Measurements from ENCODE around the gene RPL10. TPM values are rescaled to one million over a fixed set of nuclear protein-coding genes. Genes with fewer than 3 reads are reported as not detected.

Gene RPL10
- total and polyA plus RNA-seq, 2 of the 13 experiments (the other 11 are each of a cell fraction or from before 2014, with no cell fraction given) = 2,381 to 4,713 TPM

DNA sequence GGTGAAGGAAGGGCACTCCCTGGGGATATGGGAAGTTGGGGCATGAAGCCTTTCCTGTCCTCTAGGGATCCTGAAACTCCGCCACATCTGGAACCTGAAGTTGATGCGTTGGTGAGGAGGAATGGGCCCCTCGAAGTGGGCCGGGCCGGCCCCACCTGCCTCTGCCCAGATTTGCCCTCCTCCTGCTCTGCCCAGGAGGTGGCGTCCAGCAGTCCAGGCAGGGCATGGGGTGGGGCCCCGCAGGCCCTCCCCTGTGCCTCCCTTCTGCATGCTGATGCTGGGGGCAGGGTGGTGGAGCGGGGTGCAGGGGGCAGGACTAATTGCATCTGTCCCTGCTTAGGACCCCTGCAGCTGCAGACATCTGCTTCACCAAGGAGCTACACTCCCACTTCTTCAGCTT lies 15.0 kb downstream of the RPL10 start (continued):
- TF ChIP-seq, protein P1, sequence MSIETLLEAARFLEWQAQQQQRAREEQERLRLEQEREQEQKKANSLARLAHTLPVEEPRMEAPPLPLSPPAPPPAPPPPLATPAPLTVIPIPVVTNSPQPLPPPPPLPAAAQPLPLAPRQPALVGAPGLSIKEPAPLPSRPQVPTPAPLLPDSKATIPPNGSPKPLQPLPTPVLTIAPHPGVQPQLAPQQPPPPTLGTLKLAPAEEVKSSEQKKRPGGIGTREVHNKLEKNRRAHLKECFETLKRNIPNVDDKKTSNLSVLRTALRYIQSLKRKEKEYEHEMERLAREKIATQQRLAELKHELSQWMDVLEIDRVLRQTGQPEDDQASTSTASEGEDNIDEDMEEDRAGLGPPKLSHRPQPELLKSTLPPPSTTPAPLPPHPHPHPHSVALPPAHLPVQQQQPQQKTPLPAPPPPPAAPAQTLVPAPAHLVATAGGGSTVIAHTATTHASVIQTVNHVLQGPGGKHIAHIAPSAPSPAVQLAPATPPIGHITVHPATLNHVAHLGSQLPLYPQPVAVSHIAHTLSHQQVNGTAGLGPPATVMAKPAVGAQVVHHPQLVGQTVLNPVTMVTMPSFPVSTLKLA (IDR thresholded peaks at IDR 0.05) = no peak
- no peak for TF ChIP-seq MEIS2 (CRISPR knock-in tag; IDR thresholded peaks at IDR 0.05)
- TF ChIP-seq ZNF468 (CRISPR knock-in tag; IDR thresholded peaks at IDR 0.05) = no peak
- TF ChIP-seq PITX1 (CRISPR knock-in tag; IDR thresholded peaks at IDR 0.05) = no peak
- no peak for TF ChIP-seq NKX3-1 (CRISPR knock-in tag; IDR thresholded peaks at IDR 0.05)
- no peak for TF ChIP-seq YEATS4 (CRISPR knock-in tag; IDR thresholded peaks at IDR 0.05; ENCODE audit: borderline replicate concordance)
- no peak for TF ChIP-seq ZNF569 (CRISPR knock-in tag; IDR thresholded peaks at IDR 0.05; ENCODE audit: borderline replicate concordance)

DNA sequence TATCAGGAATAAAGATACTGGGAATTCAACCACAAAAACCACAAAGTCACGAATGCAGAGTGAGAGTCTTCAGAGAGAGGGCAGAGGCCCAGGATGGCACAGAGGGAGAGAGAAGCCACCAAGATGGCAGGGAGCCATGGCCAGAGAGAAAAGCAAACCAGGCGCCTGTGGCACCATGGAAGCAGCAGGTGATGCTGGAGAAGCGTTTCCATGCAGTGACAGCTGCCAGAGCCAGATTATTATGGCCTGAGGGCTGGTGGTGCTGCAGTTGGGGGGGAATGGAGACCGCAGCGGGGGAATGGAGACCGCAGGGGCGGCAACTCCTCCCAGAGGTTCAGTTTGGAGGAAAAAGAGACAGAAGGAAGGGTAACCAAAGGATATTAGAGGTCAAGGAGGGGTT lies 19.0 kb downstream of the RPL10 start:
- FAIRE-seq = no peak
- no peaks in the 10 kb centered on the region for H3K9me3 ChIP-seq (ENCODE audit: low read length)
- H3K9ac ChIP-seq (ENCODE audit: insufficient read depth, low read depth, low read length) = no peak overlapping the region
- no peaks in the 10 kb centered on the region for H3K27me3 ChIP-seq (ENCODE audit: control insufficient read depth in 1 of 2, insufficient read depth in 2 of 2, low read length in 2 of 2)
- no peak overlapping the region for H2AFZ ChIP-seq (ENCODE audit: low read length)
- intact Hi-C loops (cut with micrococcal nuclease; ENCODE audit: unreplicated experiment) = no loop called here
- peaks cover 9% of the 10 kb centered on the region for H3K4me1 ChIP-seq (ENCODE audit: insufficient read depth, low read length)
- POLR2A ChIA-PET = no interaction called here
- no peak overlapping the region for H3K4me2 ChIP-seq (ENCODE audit: low read depth, low read length)
- no peaks in the 10 kb centered on the region for H4K20me1 ChIP-seq (ENCODE audit: insufficient read depth, low read length)
- 0 out of 5 replicates have a peak, but pooled peaks cover 0 to 4% of the 10 kb centered on the region in 2 experiments for H3K36me3 ChIP-seq (replicated peaks in 1 of 2; ENCODE audit: control insufficient read depth in 1 of 2, insufficient read depth in 2 of 2, low read length in 2 of 2)
- CTCF ChIA-PET (ENCODE audit: low intra/inter-chr PET ratio, low total read pairs) = no interaction called here
- H3K4me3 ChIP-seq (replicated peaks in 1 of 3; ENCODE audit: insufficient read depth in 1 of 3, low read depth in 2 of 3, low read length in 3 of 3) = no peak overlapping the region
- H3K27ac ChIP-seq (ENCODE audit: extremely low read length, insufficient read depth, low read length) = no peak overlapping the region
- BruUV-seq (replicated peaks) = no TSS peak
- WGBS (ENCODE audit: low lambda C conversion rate) = 97% methylated on average over 7 of the region's 7 CpGs
- ATAC-seq = no peak
- no peak for DNase-seq (ENCODE audit: low spot score)
- H3K79me2 ChIP-seq (ENCODE audit: insufficient read depth, low read length) = no peaks in the 10 kb centered on the region
- in situ Hi-C loops (cut with HindIII; ENCODE audit: extremely low pct_ligation_motif_present, low pct_unique_long_range_greater_than_20kb) = loop anchor here (25.0 kb wide), 1 partner anchor 120 kb away; the partner anchor contains the start of genes G6PD and IKBKG
- TF ChIP-seq RXRB (CRISPR knock-in tag; IDR thresholded peaks at IDR 0.05; ENCODE audit: borderline replicate concordance) (no peak), ZNF354B (CRISPR knock-in tag; IDR thresholded peaks at IDR 0.05) (no peak), ZNF75D (CRISPR knock-in tag; IDR thresholded peaks at IDR 0.05; ENCODE audit: borderline replicate concordance) (no peak), GATA4 (IDR thresholded peaks at IDR 0.05; ENCODE audit: borderline replicate concordance, low read depth) (no peak), ZNF326 (CRISPR knock-in tag; IDR thresholded peaks at IDR 0.05; ENCODE audit: borderline replicate concordance) (no peak), SALL2 (CRISPR knock-in tag; IDR thresholded peaks at IDR 0.05) (no peak), SMAD3 (CRISPR knock-in tag; IDR thresholded peaks at IDR 0.05) (no peak), POLR2AphosphoS5 (IDR thresholded peaks at IDR 0.05; ENCODE audit: low read depth, low read length) (no peak)
- TF ChIP-seq, protein P2, sequence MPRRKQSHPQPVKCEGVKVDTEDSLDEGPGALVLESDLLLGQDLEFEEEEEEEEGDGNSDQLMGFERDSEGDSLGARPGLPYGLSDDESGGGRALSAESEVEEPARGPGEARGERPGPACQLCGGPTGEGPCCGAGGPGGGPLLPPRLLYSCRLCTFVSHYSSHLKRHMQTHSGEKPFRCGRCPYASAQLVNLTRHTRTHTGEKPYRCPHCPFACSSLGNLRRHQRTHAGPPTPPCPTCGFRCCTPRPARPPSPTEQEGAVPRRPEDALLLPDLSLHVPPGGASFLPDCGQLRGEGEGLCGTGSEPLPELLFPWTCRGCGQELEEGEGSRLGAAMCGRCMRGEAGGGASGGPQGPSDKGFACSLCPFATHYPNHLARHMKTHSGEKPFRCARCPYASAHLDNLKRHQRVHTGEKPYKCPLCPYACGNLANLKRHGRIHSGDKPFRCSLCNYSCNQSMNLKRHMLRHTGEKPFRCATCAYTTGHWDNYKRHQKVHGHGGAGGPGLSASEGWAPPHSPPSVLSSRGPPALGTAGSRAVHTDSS (CRISPR knock-in tag; conservative IDR thresholded peaks at IDR 0.05) = no peak
- TF ChIP-seq, protein P3, sequence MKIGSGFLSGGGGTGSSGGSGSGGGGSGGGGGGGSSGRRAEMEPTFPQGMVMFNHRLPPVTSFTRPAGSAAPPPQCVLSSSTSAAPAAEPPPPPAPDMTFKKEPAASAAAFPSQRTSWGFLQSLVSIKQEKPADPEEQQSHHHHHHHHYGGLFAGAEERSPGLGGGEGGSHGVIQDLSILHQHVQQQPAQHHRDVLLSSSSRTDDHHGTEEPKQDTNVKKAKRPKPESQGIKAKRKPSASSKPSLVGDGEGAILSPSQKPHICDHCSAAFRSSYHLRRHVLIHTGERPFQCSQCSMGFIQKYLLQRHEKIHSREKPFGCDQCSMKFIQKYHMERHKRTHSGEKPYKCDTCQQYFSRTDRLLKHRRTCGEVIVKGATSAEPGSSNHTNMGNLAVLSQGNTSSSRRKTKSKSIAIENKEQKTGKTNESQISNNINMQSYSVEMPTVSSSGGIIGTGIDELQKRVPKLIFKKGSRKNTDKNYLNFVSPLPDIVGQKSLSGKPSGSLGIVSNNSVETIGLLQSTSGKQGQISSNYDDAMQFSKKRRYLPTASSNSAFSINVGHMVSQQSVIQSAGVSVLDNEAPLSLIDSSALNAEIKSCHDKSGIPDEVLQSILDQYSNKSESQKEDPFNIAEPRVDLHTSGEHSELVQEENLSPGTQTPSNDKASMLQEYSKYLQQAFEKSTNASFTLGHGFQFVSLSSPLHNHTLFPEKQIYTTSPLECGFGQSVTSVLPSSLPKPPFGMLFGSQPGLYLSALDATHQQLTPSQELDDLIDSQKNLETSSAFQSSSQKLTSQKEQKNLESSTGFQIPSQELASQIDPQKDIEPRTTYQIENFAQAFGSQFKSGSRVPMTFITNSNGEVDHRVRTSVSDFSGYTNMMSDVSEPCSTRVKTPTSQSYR (CRISPR knock-in tag; IDR thresholded peaks at IDR 0.05; ENCODE audit: borderline replicate concordance) = no peak
- TF ChIP-seq, protein P4, sequence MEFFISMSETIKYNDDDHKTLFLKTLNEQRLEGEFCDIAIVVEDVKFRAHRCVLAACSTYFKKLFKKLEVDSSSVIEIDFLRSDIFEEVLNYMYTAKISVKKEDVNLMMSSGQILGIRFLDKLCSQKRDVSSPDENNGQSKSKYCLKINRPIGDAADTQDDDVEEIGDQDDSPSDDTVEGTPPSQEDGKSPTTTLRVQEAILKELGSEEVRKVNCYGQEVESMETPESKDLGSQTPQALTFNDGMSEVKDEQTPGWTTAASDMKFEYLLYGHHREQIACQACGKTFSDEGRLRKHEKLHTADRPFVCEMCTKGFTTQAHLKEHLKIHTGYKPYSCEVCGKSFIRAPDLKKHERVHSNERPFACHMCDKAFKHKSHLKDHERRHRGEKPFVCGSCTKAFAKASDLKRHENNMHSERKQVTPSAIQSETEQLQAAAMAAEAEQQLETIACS (CRISPR knock-in tag; IDR thresholded peaks at IDR 0.05) = no peak

Data from HepG2 (cell line).